Inflammatory macrophage (primary cell): Measurements from ENCODE around the gene KIAA1210.

ENCODE experiments used
- DNase-seq, 2 donors: peaks; one replicate each; pipeline ENCODE4 v3.0.0-alpha.2; 2020 to 2022
- total RNA-seq, 18 experiments: gene quantifications; one replicate each; lab custom pipeline; 2026; ENCODE audit warnings: mixed read lengths in 6 of 18, inconsistent platforms in 2 of 18; lab: John Stamatoyannopoulos, UW

The KIAA1210 gene
- 0.42 to 3.8 (median 1.1) reads per million in 18 experiments for total RNA-seq

DNA sequence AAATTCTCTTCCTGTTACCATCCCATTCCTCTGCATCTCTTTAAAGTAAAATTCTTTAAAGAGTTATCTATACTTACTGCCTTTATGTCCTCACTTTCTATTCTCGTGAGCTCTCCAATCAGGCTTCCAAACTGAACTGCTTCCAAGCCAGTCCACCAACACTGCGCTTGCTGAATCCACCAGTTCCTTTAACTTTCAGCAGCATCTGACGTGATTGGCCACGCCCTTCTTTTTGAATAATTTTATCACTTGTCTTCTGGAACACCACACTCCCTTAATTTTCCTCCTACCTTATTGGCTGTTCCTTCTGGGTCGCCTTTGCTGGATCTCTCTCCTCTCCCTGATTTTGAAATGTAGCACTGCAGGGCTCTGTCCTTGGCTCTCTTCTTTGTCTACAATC is at the start of gene KIAA1210:
Gene KIAA1210 (minus strand): TSS at position 163 of the 400 bp plus-strand sequence. CDS start 4,170 bp downstream, outside the sequence.
- no peak for DNase-seq

DNA sequence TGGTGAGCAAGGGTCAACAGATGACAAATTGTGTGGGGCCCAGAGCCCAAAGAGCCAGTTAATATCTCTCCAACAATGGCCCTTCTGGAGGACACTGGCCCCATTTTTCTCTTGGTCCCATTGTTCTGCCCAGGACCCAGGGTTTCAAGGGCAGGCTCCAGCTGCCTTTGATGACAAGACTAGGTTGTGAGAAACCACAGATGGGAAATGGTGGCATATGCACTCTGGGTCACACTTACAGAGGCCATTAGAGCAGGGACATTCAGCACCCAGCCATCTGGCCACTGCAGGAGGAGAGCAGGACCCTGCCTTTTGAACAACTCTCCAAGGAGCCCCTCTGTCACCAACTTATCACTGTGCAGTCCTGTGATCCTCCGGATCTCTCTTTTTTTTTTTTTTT is 49.7 kb upstream of the KIAA1210 start:
- no peak for DNase-seq

DNA sequence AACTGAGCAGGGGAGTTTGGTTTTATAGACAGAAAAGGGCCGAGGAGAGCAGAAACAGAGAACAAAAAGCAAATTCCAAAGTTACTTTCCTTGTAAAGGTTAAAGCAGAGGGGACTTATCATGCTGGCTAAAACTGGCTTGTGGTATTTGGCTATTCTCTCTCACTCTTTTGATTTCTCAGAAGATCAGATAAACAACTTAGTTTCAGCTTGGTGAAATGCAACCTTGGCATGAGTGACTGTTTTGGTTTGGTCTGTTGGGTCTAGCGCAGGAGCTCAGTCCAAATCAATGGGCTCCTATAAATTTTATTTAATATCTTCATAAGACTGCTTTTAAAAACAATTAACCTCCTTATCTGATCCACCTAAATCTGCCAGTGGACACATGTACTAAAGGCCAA is 47.3 kb upstream of the KIAA1210 start:
- DNase-seq = no peak

DNA sequence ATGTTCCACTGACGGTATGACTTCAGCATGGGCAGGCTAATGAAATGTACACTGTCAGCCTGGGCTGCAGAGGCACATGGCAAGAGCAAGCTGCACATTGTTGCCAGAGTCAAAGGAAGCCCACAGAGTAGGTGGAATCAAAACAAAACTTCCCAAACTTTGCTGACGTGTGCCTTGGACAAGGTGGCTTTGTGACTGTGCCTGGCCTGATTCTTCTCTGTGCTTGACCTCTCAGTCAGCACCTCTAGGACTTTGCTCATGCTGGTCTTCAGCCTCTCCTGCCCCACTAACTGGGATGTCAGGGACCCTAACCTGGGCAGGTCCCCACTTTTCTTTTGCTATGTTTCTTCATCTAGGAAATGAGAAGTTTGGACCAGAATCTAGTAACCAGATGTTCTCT is 40.5 kb upstream of the KIAA1210 start:
- DNase-seq = no peak

DNA sequence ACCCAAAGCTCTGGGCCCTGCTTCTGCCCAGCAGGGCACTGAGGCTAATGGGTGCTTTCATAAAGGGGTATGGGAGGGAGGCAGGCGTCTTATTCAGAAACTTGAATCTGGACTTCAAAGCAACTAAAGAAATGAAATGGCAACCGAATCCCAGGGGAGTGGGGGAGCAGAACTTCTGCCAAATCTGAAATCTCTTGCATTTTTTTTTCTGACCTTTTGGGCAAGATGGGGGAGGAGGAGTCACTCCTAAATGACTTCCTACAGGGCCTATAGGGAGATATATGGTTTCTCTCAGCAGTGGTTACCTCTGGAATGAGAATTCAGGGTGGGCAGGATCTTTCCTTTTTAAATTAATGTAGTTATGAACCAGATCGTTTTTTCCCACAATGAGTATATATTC is 30.6 kb upstream of the KIAA1210 start:
- DNase-seq = no peak

DNA sequence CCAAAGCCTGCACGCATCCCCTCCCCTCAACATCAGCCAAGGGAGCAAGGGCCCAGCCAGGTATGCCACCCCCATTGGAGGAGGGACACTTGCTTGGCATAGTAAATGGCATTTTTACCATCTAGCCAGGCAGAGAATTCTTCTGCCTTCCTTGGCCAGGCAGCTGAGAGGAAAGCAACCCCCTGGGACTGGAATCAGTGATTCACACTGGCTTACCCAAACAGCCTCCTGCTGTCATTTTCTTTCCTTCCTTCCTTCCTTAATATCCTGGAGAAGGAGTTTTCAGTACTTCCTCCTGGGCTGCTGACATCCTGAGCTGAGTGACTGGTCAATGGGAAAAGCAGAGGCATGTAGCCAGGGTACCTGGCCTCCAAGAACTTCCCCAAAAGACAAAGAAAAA is 28.6 kb upstream of the KIAA1210 start:
- DNase-seq = no peak

GRCh38 chrX:119155416-119156035 is 27.9 kb upstream of the KIAA1210 start:
- peak; percentile 29 to 52 for DNase-seq

DNA sequence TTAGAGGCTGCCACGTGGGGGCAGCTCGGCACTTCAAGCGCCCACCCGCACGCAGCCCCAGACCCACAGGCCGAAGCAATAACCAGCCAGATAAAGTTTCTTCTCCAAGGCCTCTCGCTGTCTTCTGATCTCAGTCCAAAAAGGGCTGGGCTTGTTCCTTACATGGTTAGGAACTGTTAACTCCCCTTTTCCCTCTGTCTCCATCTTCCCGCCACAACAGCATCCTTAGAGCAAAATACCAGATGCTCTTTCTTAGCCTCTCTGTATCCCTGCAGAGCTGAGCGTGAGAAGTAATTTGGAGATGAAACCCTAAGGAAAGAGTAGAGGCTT is 23.4 kb upstream of the KIAA1210 start:
- no peak for DNase-seq

DNA sequence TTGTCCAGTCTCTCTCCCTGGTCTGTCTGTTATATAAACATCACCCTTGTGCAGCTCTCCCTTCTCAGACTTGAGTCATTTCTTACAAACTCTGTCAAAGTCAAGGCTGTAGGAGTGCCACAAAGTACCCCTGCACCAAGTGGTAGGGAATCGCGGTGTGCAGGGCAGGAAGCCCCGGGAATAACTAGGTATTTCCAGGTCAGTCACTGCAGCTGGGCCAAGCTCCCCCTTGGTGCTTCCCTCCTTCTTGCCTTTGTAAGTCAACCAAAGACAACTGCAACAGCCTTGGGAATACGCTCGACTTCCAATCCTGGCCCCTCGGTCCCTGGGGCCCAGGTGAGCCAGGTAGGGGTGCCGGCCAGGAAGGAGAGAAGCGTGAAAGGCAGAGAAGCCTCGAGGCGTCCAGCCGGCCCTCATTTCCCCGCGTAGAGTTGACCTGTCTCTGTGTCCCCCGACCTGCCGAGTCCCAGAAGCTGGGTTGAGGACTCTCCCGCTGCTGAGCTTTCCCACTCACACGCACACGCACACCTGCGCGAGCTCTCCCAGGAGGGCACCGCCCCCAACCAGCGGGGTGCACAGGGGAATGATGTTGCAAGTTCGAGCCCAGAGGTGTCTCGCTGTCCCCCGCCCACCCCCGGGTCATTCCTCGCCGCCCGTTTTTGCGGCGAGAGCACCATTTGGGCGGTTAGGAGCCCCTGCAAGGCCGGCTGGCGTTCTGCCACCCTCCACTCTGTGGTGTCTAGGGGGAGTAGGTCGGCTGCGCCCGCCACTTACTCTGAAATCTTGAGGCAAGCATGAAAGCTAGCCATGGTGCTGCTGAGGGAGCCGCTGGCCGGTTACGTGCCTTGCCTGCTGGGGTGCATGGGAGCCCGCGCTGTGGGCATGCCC is 22.8 kb upstream of the KIAA1210 start:
- DNase-seq = no peak

- no peak for DNase-seq
Observed at GRCh38 chrX:119147486-119147885, 19.9 kb upstream of the KIAA1210 start.

- peak in 1 of 2 donors; percentile 28 for DNase-seq
Observed at GRCh38 chrX:119145241-119145653, 17.6 kb upstream of the KIAA1210 start.

- no peak for DNase-seq
Observed at GRCh38 chrX:119134466-119134865, 6.9 kb upstream of the KIAA1210 start.

DNA sequence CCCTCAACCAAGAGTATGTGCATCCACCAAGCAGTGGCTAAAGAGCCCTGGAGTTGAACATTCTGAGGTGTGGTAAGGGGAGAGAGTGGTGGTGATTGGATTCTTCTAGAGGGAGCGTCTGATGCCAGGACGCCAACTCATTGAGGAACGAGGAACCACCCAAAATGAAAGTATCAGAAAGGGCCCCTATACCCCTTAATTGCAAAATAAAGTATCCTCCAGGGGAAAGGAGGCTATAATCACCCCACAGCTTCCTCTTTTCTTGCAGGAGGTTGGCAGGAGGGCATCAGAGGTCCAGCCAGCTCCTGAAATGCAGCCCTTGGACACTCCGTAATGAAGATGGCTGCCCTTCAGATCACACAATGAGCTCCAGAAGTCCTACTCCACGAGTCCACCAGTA is 5.3 kb upstream of the KIAA1210 start:
- peak; percentile 1 to 35 for DNase-seq

- no peak for DNase-seq
Observed at GRCh38 chrX:119132316-119132715, 4.7 kb upstream of the KIAA1210 start.

DNA sequence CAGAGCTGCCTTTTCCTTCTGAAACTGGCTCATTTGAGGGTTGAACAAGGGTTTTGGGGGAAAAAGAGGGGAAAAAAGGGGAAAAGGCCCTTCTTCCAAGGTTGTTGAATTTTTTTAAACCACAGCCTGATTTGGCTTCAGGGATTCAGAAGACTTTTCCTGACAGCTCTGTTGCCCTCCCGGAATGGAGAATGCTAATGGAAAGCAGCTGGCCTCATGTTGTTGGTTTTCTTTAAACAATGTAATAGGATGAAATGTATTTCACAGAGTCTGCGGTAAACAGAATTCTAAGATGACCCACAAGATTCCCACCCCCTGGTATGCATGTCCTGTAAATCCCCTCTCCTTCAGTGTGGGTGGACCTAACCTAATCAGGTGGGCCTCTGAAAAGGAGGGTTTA is 3.3 kb upstream of the KIAA1210 start:
- no peak for DNase-seq

- peak; percentile 41 to 65 for DNase-seq
Observed at GRCh38 chrX:119121341-119121740, 6.3 kb downstream of the KIAA1210 start.

GRCh38 chrX:119118780-119119395 is 8.7 kb downstream of the KIAA1210 start:
- peak; percentile 44 to 51 for DNase-seq

- peak; percentile 35 to 53 for DNase-seq
Observed at GRCh38 chrX:119107206-119107605, 20.4 kb downstream of the KIAA1210 start.

DNA sequence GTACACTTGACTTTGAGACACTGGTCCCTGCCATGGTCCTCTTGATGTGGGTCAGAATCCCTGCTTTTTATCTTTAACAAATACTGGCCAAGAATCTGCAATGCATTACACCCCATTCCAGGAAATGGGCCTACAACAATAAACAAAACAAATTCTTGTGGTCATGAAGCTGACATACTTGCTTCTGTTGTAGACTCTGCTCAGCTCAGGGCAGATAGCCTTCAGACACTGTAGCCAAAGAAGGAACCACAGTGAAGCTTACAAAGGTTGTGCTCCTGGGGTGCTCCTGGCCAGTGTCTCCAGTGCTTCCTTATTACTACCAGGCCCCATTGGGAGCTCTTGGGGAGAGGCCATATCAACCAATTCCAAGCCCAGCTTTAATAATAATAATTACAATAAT is 21.8 kb downstream of the KIAA1210 start:
- no peak for DNase-seq

GRCh38 chrX:119101168-119101567 is 26.4 kb downstream of the KIAA1210 start:
- no peak for DNase-seq

DNA sequence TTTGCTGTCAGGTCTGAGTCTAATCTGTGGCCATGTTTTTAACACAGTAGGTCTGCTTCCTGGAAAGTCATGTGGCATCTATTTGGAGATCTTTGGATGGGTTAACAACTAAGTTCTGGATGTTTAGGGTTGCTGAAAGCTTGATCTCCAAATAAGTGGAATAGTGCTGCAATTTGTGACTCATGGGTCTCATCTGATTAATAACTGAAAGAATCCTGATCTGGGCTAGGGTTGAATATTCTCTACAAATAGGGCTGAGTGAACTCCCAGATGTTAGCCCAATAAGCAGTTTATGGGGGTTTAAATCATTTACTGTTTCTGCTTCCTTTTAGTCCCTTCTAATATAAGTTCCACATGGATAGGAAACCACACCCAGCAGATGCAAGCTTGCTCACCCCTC is 31.7 kb downstream of the KIAA1210 start:
- peak in 1 of 2 donors; percentile 24 for DNase-seq

GRCh38 chrX:119094819-119095218 is 32.8 kb downstream of the KIAA1210 start:
- DNase-seq = no peak

DNA sequence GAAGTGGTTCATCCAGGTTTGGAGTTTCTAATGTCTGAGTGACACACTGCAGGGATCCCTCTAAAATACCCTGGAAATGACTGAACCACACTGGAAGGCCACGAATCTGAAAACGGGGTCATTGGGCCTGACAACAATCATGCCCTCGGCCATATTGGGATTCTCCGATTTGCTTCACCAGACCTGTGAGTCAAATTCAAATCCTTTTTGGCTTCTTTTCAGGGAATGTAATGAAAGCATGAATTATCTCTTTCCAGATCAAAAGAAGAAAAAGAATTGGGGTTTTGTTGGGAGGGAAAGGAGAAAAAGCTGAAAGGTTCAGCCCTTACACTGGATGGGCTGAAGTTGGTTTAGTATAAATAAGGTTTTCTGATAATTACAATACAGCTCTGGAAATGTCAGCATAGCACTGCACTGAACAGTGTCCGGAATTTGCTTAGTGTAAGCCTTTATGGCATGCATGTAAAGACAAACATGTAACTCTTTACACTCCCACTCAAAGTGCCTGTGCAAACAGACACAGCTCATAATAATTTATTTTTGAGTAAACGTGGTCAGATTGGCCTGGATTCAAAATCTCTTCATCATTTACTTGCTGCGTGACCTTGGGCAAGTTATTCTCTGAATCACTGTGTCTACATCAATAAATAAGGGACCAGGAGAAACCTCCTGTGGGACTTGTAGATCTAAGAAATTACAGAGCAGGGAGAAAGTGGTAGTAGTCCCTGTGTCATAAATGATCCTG is 33.4 kb downstream of the KIAA1210 start:
- no peak for DNase-seq
